HG03139 (cell line): ENCODE data around the gene PRSS56.

Experiments used
- ATAC-seq: cut with Tn5 transposase; IDR thresholded peaks from one replicate; pipeline ENCODE4 v1.9.1; 2021; ENCODE audit not compliant: unreplicated experiment

The PRSS56 gene

GRCh38 chr2:232486558-232487384 is 33.4 kb upstream of the PRSS56 start:
- ATAC-seq, result no peak

GRCh38 chr2:232487385-232488096 is 32.6 kb upstream of the PRSS56 start, which contains the start of gene ECEL1:
ECEL1 (minus strand) TSS chr2:232487834; CDS start chr2:232486653, 1,181 bp downstream.
- no peak for ATAC-seq

DNA sequence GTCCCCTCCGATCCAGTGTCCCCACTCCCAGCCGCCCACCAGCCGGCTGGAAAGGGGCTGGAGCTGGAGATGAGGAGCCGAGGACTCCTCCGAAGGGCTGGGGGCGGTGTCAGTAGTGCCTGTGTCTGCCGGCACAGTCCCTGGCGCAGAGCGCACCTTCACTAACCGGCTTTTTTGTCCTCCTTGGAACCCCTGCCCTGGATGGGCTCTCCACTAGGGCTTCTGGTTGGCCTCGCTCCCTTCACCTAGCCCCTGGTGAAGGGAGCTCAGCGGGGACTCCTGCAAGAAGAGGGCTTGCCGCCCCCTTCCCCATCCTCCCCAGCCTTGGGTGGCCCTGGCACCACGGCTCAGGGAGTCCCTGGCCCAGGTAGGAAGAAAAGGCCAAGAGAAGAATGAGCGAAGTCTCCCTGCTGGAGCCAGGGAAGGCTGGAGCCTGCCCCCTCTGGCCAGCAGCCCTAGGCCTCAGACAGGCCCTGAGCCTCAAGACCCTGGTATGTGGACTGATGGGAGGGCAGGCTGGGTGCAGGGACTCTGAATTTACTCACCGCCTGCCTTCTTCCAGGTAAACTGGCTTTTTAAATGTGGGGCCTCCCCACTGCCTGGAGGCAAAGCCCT is 32.0 kb upstream of the PRSS56 start:
- ATAC-seq, result no peak

DNA sequence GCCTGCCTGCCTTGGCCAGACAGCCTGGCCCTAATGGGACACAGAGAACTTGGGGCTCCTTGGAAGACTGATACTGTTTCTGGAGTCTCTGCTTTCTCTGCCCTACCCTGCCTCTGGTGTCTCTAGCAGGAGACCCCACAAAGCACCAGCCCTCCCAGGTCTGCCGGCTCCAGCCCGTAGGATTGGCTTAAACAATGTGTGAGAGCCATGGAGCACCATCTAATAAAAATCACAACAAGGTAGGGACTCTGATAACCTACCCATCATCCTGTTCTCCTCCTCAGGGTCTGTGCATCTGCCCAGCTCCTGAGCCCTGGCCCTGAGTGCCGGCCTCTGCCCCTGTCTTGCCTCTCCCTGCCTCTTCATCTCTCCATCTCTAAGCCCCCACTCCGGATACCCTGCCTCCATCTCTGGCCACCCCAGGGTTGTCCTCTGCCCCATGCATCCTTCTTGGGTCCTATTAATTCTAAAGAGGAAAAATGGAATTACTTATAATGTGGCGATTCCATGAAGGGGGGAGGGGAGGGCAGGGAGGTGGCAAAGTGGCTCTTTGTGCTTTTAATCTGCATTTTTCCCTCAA is 31.4 kb upstream of the PRSS56 start:
- ATAC-seq, result no peak

DNA sequence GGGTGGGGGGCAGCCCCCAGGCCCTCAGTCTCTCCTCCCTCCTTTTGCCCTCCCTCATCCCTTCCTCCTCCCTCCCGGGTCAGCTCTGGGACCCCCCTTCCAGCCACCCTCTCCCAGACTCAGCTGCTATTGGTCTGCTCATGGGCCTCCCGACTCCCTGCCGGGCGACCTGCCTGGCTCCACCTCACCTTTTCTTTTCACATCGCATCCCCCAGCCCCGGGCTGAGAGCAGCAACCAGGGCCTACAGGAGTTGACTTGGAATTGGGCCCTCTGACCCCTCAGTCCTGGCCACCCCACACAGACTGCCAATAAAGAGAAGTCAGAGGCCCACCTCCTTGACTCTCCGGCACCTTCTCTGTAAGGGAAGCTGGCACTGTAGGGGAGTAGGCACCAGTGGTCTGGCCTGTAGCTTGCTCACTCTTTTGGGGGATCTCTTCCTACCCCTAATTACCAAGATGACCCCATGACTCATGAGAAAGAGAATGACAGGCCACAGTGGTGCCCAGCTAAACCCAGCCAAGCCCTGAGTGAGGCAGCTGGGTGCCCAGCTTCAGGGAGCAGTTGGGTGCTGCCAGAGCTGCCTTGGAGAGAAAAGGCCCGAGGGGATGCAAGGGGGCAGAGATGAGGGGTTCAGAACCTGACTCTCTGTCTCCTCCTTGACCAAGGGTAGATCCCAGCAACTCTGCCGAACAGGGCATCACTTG is 30.5 kb upstream of the PRSS56 start:
- ATAC-seq, result no peak

- ATAC-seq, result no peak
These were observed 29.7 kb upstream of the PRSS56 start for GRCh38 chr2:232490221-232491138.

GRCh38 chr2:232491139-232491780 is 28.9 kb upstream of the PRSS56 start:
- no peak for ATAC-seq

DNA sequence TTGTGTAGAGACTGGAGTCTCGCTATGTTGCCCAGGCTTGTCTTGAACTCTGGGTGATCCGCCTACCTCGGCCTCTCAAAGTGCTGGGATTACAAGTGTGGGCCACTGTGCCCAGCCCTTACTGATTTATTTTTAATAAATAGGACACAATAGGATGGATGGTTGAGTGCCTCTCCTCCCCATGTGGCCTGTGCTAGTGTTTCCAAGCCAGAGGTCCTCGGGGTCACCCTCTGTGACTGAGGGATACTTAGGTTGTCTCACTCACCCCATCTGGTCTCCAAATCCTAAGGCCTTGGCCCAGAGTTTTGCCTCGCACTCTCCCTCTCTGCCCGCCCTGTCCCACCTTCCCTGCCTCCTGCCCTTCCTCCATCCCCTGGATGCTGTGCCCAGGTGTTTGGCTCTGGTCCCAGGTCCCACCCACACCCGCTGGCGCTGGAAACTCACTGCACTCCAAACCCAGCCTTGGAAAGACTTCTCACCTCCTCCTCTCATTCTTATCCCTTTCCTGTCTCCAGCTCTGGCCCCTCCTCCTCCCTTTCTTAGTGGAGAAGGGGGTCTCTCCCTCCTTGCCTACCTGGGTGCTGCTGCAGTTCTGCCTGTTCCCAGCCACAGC is 27.8 kb upstream of the PRSS56 start:
- ATAC-seq, result no peak

- ATAC-seq, result no peak
These were observed 27.1 kb upstream of the PRSS56 start for GRCh38 chr2:232492963-232493700.

DNA sequence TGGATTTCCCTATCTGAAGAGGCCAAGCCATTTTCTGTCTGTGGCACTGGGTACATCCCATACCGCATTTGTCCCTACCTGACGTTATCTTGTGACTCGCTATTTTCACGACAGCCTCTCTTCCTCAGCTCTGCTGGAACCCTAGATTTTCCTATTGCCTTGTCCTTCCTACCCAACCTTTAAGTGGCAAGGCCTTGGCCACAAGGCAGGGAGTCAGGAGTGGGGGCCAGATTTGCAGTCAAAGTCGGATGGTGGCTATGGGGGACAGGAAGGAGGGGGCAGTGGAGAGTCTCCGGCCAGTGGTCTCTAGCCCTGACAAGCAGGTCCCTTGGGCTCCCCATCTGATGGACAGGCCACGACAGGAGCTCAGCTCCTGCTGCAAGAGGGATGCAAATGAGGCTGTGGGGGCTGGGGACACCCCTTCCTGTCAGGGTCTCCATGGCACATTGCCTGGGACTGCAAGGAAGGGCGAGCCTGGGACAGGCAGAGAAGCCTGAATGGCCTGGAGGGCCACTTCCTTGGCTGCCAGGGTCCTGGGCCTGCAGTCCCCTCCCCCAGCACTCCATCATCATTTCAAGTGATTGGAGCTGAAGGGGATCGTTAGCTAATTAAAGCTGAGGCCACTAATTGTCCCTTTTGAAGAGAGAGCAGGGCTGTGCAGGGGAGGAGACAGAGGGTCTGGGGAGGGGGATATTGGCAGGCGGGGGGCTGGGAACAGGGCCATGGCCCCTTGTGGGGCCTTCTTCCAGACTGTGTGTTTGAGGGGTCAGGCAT is 26.3 kb upstream of the PRSS56 start:
- no peak for ATAC-seq

DNA sequence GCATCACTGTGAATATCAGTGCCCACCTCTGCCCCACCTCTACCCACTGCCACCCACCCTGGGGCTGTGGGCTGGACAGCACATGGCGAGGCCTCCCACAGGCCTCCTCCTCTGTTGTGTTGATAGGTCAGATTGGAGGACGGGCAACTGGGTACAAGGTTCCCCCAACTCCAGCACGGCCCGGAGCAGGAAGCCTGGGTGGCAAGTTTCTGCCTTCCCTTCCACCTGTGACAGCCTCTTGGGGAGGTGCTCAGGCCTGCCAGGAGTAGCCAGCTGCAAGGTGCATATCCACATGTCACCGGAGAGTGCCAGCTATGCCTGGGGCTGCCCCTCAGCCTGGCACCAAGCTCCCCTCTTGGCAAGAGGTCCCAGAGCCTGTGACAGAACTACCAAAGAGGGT is 25.6 kb upstream of the PRSS56 start:
- ATAC-seq, result no peak

DNA sequence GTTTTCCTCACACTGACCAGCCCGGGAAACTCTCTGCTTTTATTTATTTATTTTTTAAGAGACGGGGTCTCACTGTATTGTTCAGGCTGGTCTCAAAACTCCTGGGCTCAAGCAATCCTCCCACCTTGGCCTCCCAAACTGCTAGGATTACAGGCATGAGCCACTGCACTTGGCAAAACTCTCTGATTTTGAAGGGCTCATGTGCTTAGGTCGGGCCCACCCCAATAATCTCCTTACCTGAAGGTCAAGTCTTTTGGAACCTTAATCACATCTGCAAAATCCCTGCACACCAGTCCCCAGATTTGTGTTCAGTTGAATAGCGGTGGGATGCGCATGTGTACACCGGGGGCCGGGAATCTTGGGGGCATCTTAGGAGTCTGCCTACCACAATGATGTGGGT is 24.9 kb upstream of the PRSS56 start:
- ATAC-seq, result no peak

GRCh38 chr2:232496501-232497270 is 23.5 kb upstream of the PRSS56 start:
- ATAC-seq, result no peak

DNA sequence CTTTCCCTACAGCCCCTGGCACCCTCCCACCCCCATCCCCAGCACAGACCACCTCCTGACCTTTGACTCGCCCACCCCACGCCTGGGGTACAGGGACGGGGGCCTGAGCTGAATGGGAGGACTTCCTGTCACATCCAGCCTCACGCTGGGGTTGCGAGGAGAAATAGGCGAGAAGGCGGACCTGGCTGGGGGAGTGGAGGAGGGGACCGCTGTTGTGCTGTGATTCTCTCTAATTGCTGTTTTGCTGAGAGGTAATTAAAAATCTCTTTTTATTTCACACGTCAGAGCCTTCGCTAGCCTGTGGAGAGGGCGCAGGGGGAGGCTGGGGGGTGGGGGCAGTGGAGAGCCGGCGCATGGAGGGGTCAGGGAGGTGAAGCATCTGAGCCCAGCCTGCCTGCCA is 22.8 kb upstream of the PRSS56 start:
- no peak for ATAC-seq

- ATAC-seq, result no peak
These were observed 21.7 kb upstream of the PRSS56 start for GRCh38 chr2:232498452-232498851.

GRCh38 chr2:232501331-232501771 is 18.8 kb upstream of the PRSS56 start:
- ATAC-seq, result no peak
